HCT116 (cell line): ENCODE results near the gene PHF21A.

Experiments used
- CTCF ChIP-seq, 3 experiments: fragments of 200-600 bp in 1 of 3; sonication (generic) in 1 of 3; IDR thresholded peaks in 2 of 3; conservative IDR thresholded peaks in 1 of 3; 2 replicates each; pipeline ENCODE4 v1.5.1; 2012 to 2017; ENCODE audit warnings: low read depth in 2 of 3, low read length in 2 of 3, antibody characterized with exemption in 1 of 3, borderline replicate concordance in 1 of 3, control low read depth in 1 of 3, mild to moderate bottlenecking in 1 of 3, mixed read lengths in 1 of 3, mixed run types in 1 of 3, moderate library complexity in 1 of 3; ENCODE audit not compliant: insufficient read depth in 1 of 3
- ELF1 ChIP-seq: IDR thresholded peaks from 2 replicates; pipeline ENCODE4 v1.6.1; 2012; ENCODE audit warnings: low read depth, borderline replicate concordance
- EZH2 ChIP-seq: fragments of 200-600 bp; sonication (generic); IDR thresholded peaks from 2 replicates; pipeline ENCODE4 v1.6.1; 2017; ENCODE audit warnings: antibody characterized with exemption, mixed run types
- JUND ChIP-seq: IDR thresholded peaks from 2 replicates; pipeline ENCODE4 v1.6.1; 2012
- POLR2A ChIP-seq: IDR thresholded peaks from 2 replicates; pipeline ENCODE4 v1.7.0; 2011; ENCODE audit warnings: borderline replicate concordance; ENCODE audit not compliant: insufficient read depth, insufficient read length; ENCODE audit errors: extremely low read depth
- POLR2AphosphoS5 ChIP-seq: IDR thresholded peaks from 2 replicates; pipeline ENCODE4 v1.6.1; 2011; ENCODE audit warnings: mild to moderate bottlenecking, low read depth, low read length, moderate library complexity
- RAD21 ChIP-seq: IDR thresholded peaks from 2 replicates; pipeline ENCODE4 v1.6.1; 2012; ENCODE audit warnings: low read depth, mild to moderate bottlenecking
- REST ChIP-seq: IDR thresholded peaks from 2 replicates; pipeline ENCODE4 v1.6.1; 2012; ENCODE audit warnings: low read depth
- ZNF274 ChIP-seq: fragments of 200-500 bp; sonication (Bioruptor generic); IDR thresholded peaks from 2 replicates; pipeline ENCODE4 v1.6.1; 2014; ENCODE audit warnings: mild to moderate bottlenecking, low read depth, low read length, inconsistent platforms

- TF ChIP-seq ZNF274 (no peak), CTCF (IDR thresholded peaks at IDR 0.05 in 2 of 3, conservative IDR thresholded peaks at IDR 0.05 in 1 of 3; ENCODE audit: borderline replicate concordance in 1 of 3, insufficient read depth in 1 of 3, low read depth in 2 of 3, low read length in 2 of 3) (no peak), RAD21 (no peak), JUND (no peak), POLR2AphosphoS5 (no peak), EZH2 (no peak), POLR2A (no peak), REST (no peak), ELF1 (no peak)
Observed at GRCh38 chr11:45885921-45886721, 235.1 kb downstream of the PHF21A start.
